K562 (cell line): ENCODE results near the gene LETM1. TPM values are rescaled to one million over a fixed set of nuclear protein-coding genes. Genes with fewer than 3 reads are reported as not detected.

Source experiments
- ATAC-seq: fragments of 200-7000 bp; cut with Tn5 transposase; 3 replicates; pipeline ENCODE4 v1.9.1; 2020; ENCODE audit warnings: moderate library complexity
- BruUV-seq: library from RNA; stranded (reverse); fragments of 400-500 nt; replicated peaks from 2 replicates; lab custom pipeline; 2021; lab: Mats Ljungman, UMichigan
- CTCF ChIA-PET: fragments of 300-600 bp; formaldehyde crosslinking; extraction: SDS; loops from one replicate; lab custom pipeline; 2021; ENCODE audit warnings: low intra/inter-chr PET ratio; lab: Yijun Ruan, JAX
- POLR2A ChIA-PET: fragments of 300-600, 350-650 bp; sonication (Branson Sonifier 250); formaldehyde crosslinking; extraction: SDS; loops from one replicate; lab custom pipeline; 2021; ENCODE audit warnings: antibody characterized with exemption, inconsistent platforms; lab: Yijun Ruan, JAX
- DNase-seq, 4 experiments: peaks; one replicate each; pipeline versions ENCODE4 v3.0.0 to v3.0.0-alpha.2; 2011 to 2018; ENCODE audit warnings: low spot score in 3 of 4, mixed read lengths in 3 of 4; ENCODE audit errors: extremely low read depth in 1 of 4
- FAIRE-seq: peaks from 2 replicates; lab custom pipeline; 2011; peaks lifted over from hg19 to GRCh38; lab: Jason Lieb, UNC
- H2AFZ ChIP-seq: 2 replicates; pipeline ENCODE4 v1.6.0; 2011; ENCODE audit warnings: low read depth, low read length, control low read depth, inconsistent platforms
- H3K27ac ChIP-seq: fragments of 200-600 bp; 3 replicates; pipeline ENCODE4 v1.8.0; 2011; ENCODE audit warnings: low read depth, mild to moderate bottlenecking, control low read depth, inconsistent platforms, low read length, moderate library complexity, mixed read lengths; ENCODE audit errors: extremely low read depth
- H3K27me3 ChIP-seq, 2 experiments: fragments of 300-600 bp in 1 of 2; 2 replicates in 1 of 2; 3 replicates in 1 of 2; pipeline versions ENCODE4 v1.6.0 to v1.8.0; 2011; ENCODE audit warnings: inconsistent platforms in 2 of 2, low read length in 2 of 2, mild to moderate bottlenecking in 1 of 2, mixed read lengths in 1 of 2, moderate library complexity in 1 of 2; ENCODE audit not compliant: control insufficient read depth in 2 of 2, insufficient read depth in 2 of 2
- H3K36me3 ChIP-seq: fragments of 300-600 bp; 3 replicates; pipeline ENCODE4 v1.8.0; 2011; ENCODE audit warnings: mild to moderate bottlenecking, low read length, inconsistent platforms; ENCODE audit not compliant: control insufficient read depth, insufficient read depth
- H3K4me1 ChIP-seq, 2 experiments: fragments of 200-600 bp in 1 of 2; replicated peaks in 1 of 2; 2 replicates in 1 of 2; 3 replicates in 1 of 2; pipeline versions ENCODE4 v1.5.1 to v1.8.0; 2011; ENCODE audit warnings: inconsistent platforms in 2 of 2, low read length in 2 of 2, mild to moderate bottlenecking in 1 of 2, mixed read lengths in 1 of 2, moderate library complexity in 1 of 2; ENCODE audit not compliant: control insufficient read depth in 2 of 2, insufficient read depth in 2 of 2
- H3K4me2 ChIP-seq: 2 replicates; pipeline ENCODE4 v1.6.1; 2011; ENCODE audit warnings: low read length, control low read depth, inconsistent platforms, mixed read lengths; ENCODE audit not compliant: insufficient read depth
- H3K4me3 ChIP-seq: fragments of 200-600 bp; sonication (generic), shearing (Covaris generic); 2 replicates; pipeline ENCODE4 v1.5.1; 2016; ENCODE audit warnings: control low read depth, inconsistent platforms
- H3K79me2 ChIP-seq: fragments of 200-600 bp; 3 replicates; pipeline ENCODE4 v1.8.0; 2011; ENCODE audit warnings: low read length, inconsistent platforms; ENCODE audit not compliant: control insufficient read depth, insufficient read depth
- H3K9ac ChIP-seq, 2 experiments: 2 replicates each; pipeline versions ENCODE4 v1.6.0 to v1.6.1; 2011; ENCODE audit warnings: low read depth in 2 of 2, low read length in 2 of 2, control low read depth in 1 of 2, inconsistent platforms in 1 of 2, mild to moderate bottlenecking in 1 of 2, mixed read lengths in 1 of 2; ENCODE audit not compliant: insufficient read depth in 1 of 2
- H3K9me1 ChIP-seq: one replicate; pipeline ENCODE4 v1.6.0; 2011; ENCODE audit warnings: inconsistent platforms, mild to moderate bottlenecking, low read length, moderate library complexity; ENCODE audit not compliant: control insufficient read depth, insufficient read depth
- H3K9me3 ChIP-seq: replicated peaks from 2 replicates; pipeline ENCODE4 v1.5.1; 2011; ENCODE audit warnings: low read depth, low read length, inconsistent platforms; ENCODE audit not compliant: control insufficient read depth, insufficient read depth
- H4K20me1 ChIP-seq: replicated peaks from 2 replicates; pipeline ENCODE4 v1.6.1; 2011; ENCODE audit warnings: low read length, inconsistent platforms, mixed read lengths; ENCODE audit not compliant: control insufficient read depth, insufficient read depth
- CTCF ChIP-seq, 3 experiments: IDR thresholded peaks in 2 of 3; conservative IDR thresholded peaks in 1 of 3; 2 replicates each; pipeline ENCODE4 v1.5.1; 2011 to 2012; ENCODE audit warnings: low read length in 3 of 3, mild to moderate bottlenecking in 3 of 3, control low read depth in 2 of 3, improper control_type of control experiment in 1 of 3, inconsistent platforms in 1 of 3, low read depth in 1 of 3, mixed read lengths in 1 of 3, moderate library complexity in 1 of 3; ENCODE audit not compliant: insufficient read depth in 2 of 3
- E2F1 ChIP-seq: sonication (generic); formaldehyde crosslinking; IDR thresholded peaks from 2 replicates; pipeline ENCODE4 v1.8.1; 2023; ENCODE audit warnings: mild to moderate bottlenecking, missing genetic modification reagents, moderate library complexity
- GTF2A2 ChIP-seq: IDR thresholded peaks from 2 replicates; pipeline ENCODE4 v1.6.1; 2016; ENCODE audit warnings: mild to moderate bottlenecking, missing genetic modification characterization, missing compliant biosample characterization
- HDAC2 ChIP-seq: fragments of 450-650 bp; IDR thresholded peaks from 2 replicates; pipeline ENCODE4 v1.6.1; 2016; ENCODE audit warnings: mild to moderate bottlenecking
- HNRNPL ChIP-seq: fragments of 200-400 bp; formaldehyde crosslinking; IDR thresholded peaks from 2 replicates; pipeline ENCODE4 v1.6.1; 2017; ENCODE audit warnings: low read depth, mild to moderate bottlenecking, low read length
- L3MBTL2 ChIP-seq: fragments of 450-650 bp; IDR thresholded peaks from 2 replicates; pipeline ENCODE4 v1.6.1; 2016; ENCODE audit warnings: mild to moderate bottlenecking, moderate library complexity
- MED1 ChIP-seq: sonication (generic); formaldehyde crosslinking; IDR thresholded peaks from 2 replicates; pipeline ENCODE4 v1.8.1; 2023; ENCODE audit warnings: missing genetic modification reagents, borderline replicate concordance
- NR4A1 ChIP-seq, 2 experiments: fragments of 250-450 bp in 1 of 2; fragments of 450-650 bp in 1 of 2; sonication (Bioruptor Pico) in 1 of 2; IDR thresholded peaks; 2 replicates each; pipeline versions ENCODE4 v1.4.0 to v1.6.1; 2016 to 2020; ENCODE audit warnings: mild to moderate bottlenecking in 2 of 2, missing compliant biosample characterization in 1 of 2, missing genetic modification characterization in 1 of 2, moderate library complexity in 1 of 2
- POLR2AphosphoS5 ChIP-seq: IDR thresholded peaks from 2 replicates; pipeline ENCODE4 v1.6.1; 2011; ENCODE audit warnings: mild to moderate bottlenecking, low read depth, low read length, moderate library complexity; ENCODE audit not compliant: control insufficient read depth, insufficient read depth
- SPI1 ChIP-seq: IDR thresholded peaks from 2 replicates; pipeline ENCODE4 v1.6.1; 2011; ENCODE audit warnings: low read depth, low read length, control low read depth, borderline replicate concordance
- WGBS: fragments of 100-300 bp; shearing (Covaris generic); methylation state at CpG from one replicate; pipeline ENCODE4 v1.1.6; 2016; ENCODE audit warnings: low coverage, mixed read lengths; ENCODE audit not compliant: insufficient coverage; ENCODE audit errors: missing lambda C conversion rate; 5-methylcytosine and 5-hydroxymethylcytosine counted together
- in situ Hi-C: fragments of 300-500 bp; cut with MboI; formaldehyde crosslinking; loops from 4 replicates; pipeline ENCODE4 v1.15.0; 2018; ENCODE audit warnings: inconsistent platforms, mixed read lengths
- intact Hi-C: fragments of 100-400 bp; cut with micrococcal nuclease; formaldehyde crosslinking; loops from 2 replicates; pipeline ENCODE4 v1.14.2; 2022
- polyA plus RNA-seq, 8 experiments: library from polyadenylated mRNA; depleted of rRNA in 4 of 8; stranded (reverse) in 5 of 8; unstranded in 3 of 8; fragments of >200 nt; fragmentation: Nextera tagmentation in 2 of 8; fragmentation: Illumina TruSeq in 1 of 8; extraction: Ambion mirVana in 2 of 8; extraction: Trizol in 1 of 8; gene quantifications; 2 replicates each; pipeline versions ENCODE4 v1.2.1 to v1.2.3, GENCODE V29; 2011 to 2014; ENCODE audit warnings: inconsistent platforms in 1 of 8, missing spikeins in 1 of 8
- total RNA-seq, 7 experiments: library from RNA; depleted of rRNA in 6 of 7; stranded (reverse); fragments of >200 nt in 6 of 7; fragmentation: Illumina TruSeq in 2 of 7; extraction: Trizol in 2 of 7; gene quantifications; 2 replicates each; pipeline versions ENCODE4 v1.2.1 to v1.2.3, GENCODE V29; 2011 to 2021; ENCODE audit warnings: low replicate concordance in 1 of 7
- TF ChIP-seq, protein P1 (sequence below), 3 experiments: fragments of 200-800 bp in 1 of 3; fragments of 250-450 bp in 1 of 3; fragments of 450-650 bp in 1 of 3; sonication (Bioruptor Pico) in 1 of 3; sonication (Bioruptor generic) in 1 of 3; formaldehyde crosslinking in 1 of 3; IDR thresholded peaks; 2 replicates each; pipeline versions ENCODE4 v1.6.1 to v1.8.0; 2016 to 2022; ENCODE audit warnings: mild to moderate bottlenecking in 2 of 3, missing genetic modification characterization in 2 of 3, missing compliant biosample characterization in 1 of 3, moderate library complexity in 1 of 3

The LETM1 gene
- total and polyA plus RNA-seq, 9 of the 15 experiments (the other 6 are each of a cell fraction or from before 2014, with no cell fraction given): 3.9 to 109 (median 35.0) TPM

DNA sequence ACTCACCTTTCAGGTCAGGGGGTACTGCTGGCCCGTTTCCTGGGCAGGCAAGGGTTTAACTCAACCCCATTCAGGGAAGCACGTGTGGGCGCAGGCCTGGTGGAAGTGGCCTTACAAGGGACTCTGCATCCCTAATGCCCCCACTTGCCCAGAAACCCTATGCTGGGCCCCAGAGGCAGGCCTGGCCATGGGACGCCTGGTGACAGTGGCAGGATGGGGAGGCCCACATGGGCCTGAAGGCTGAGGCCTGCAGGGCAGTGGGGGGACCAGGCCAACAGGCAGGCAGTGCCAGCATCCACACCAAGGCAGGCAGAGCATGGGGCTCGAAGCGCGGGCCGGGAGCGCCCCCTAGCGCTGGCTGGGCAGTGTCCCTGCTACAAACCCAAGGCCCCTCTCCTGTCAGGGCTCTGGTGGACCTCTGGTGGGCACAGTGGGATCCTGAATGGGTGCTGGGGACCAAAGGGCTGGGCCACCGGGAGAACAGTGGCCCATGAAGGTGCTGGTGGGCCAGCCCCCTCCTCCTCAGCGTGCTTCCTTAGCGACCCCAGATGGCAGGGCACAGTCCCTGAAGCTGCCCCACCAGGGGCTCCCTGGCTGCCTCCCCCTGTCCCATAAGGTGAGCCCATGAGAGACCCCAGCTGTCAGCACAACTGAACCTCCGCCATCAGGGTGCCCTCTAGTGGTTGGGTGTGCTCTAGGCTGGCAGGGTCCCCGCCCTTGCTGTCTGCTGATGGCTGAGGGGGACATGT is 46.0 kb downstream of the LETM1 start:
- DNase-seq (peak; percentile 75 to 84 (median 82)), FAIRE-seq (peak; percentile 84), ATAC-seq (peak; percentile 94)
- Histone ChIP-seq H3K36me3 (peaks cover 57% of the 10 kb centered on the region; the same call in 2 of the 3 replicates), H3K4me3 (no peak overlapping the region), H3K4me2 (no peak overlapping the region), H3K9ac (peak overlapping the region in 1 of 2 experiments; percentile 68; a peak in 2 of 4 replicates), H3K27ac (no peak overlapping the region), H3K79me2 (no peaks in the 10 kb centered on the region), H3K9me1 (peaks cover 3% of the 10 kb centered on the region), H3K9me3 (no peaks in the 10 kb centered on the region), H3K4me1 (peaks cover 0 to 41% of the 10 kb centered on the region in 2 experiments; a peak in 2 of 5 replicates), H4K20me1 (no peaks in the 10 kb centered on the region; the same call in 1 of the 2 replicates), H2AFZ (no peak overlapping the region), H3K27me3 (no peaks in the 10 kb centered on the region)
- WGBS: 13% methylated on average over 15 of the region's 15 CpGs
- in situ Hi-C loops (loop anchor here (5.0 kb wide), 1 partner anchor 68 kb away; no protein-coding TSS in a partner anchor), intact Hi-C loops (loop anchor here (1.0 to 5.0 kb wide), 4 partner anchors 47 to 102 kb away; no protein-coding TSS in a partner anchor)
- CTCF ChIA-PET: interaction anchor here (0.5 to 3.8 kb wide), 7 partner anchors 16 to 114 kb away, joined by 3 to 94 read pairs (median 3); no protein-coding TSS in a partner anchor
- no TSS peak for BruUV-seq
- POLR2A ChIA-PET: interaction anchor here (1.3 to 2.4 kb wide), 4 partner anchors 14 to 62 kb away, joined by 3 to 10 read pairs (median 6); no protein-coding TSS in a partner anchor
- 0 out of 2 replicates have a peak, but pooled peaks have one; percentile 9 for TF ChIP-seq L3MBTL2
- TF ChIP-seq SPI1: no peak
- TF ChIP-seq MED1 (CRISPR knock-in tag): no peak
- TF ChIP-seq CTCF (IDR thresholded peaks at IDR 0.05 in 2 of 3, conservative IDR thresholded peaks at IDR 0.05 in 1 of 3; ENCODE audit: insufficient read depth in 2 of 3, low read depth in 1 of 3, low read length in 3 of 3): peak; percentile 92 to 98 (median 94)
- TF ChIP-seq, protein P1, sequence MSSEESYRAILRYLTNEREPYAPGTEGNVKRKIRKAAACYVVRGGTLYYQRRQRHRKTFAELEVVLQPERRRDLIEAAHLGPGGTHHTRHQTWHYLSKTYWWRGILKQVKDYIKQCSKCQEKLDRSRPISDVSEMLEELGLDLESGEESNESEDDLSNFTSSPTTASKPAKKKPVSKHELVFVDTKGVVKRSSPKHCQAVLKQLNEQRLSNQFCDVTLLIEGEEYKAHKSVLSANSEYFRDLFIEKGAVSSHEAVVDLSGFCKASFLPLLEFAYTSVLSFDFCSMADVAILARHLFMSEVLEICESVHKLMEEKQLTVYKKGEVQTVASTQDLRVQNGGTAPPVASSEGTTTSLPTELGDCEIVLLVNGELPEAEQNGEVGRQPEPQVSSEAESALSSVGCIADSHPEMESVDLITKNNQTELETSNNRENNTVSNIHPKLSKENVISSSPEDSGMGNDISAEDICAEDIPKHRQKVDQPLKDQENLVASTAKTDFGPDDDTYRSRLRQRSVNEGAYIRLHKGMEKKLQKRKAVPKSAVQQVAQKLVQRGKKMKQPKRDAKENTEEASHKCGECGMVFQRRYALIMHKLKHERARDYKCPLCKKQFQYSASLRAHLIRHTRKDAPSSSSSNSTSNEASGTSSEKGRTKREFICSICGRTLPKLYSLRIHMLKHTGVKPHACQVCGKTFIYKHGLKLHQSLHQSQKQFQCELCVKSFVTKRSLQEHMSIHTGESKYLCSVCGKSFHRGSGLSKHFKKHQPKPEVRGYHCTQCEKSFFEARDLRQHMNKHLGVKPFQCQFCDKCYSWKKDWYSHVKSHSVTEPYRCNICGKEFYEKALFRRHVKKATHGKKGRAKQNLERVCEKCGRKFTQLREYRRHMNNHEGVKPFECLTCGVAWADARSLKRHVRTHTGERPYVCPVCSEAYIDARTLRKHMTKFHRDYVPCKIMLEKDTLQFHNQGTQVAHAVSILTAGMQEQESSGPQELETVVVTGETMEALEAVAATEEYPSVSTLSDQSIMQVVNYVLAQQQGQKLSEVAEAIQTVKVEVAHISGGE (CRISPR knock-in tag; IDR thresholded peaks at IDR 0.05): no peak
- 0 out of 2 replicates have a peak, but pooled peaks have one; percentile 9 for TF ChIP-seq POLR2AphosphoS5
- peak; percentile 92 for TF ChIP-seq HNRNPL
- no peak for TF ChIP-seq GTF2A2
- no peak for TF ChIP-seq E2F1 (CRISPR knock-in tag)
- TF ChIP-seq NR4A1 (CRISPR knock-in tag; IDR thresholded peaks at IDR 0.05): no peak
- no peak for TF ChIP-seq NR4A1 (tag; IDR thresholded peaks at IDR 0.05)
- TF ChIP-seq HDAC2: peak; percentile 43; the same call in 1 of the 2 replicates
